GDM1 (cell line): ENCODE data around the gene RFNG.

Source experiments
- DNase-seq: peaks from one replicate; lab custom pipeline; 2025; lab: John Stamatoyannopoulos, UW

The RFNG gene

GRCh38 chr17:82058230-82058854 is 6.7 kb upstream of the RFNG start:
- DNase-seq = no peak

GRCh38 chr17:82056729-82057621 is 5.4 kb upstream of the RFNG start:
- DNase-seq = no peak

GRCh38 chr17:82055965-82056728 is 4.5 kb upstream of the RFNG start:
- DNase-seq = no peak

GRCh38 chr17:82055023-82055964 is 3.7 kb upstream of the RFNG start:
- DNase-seq = no peak

- no peak for DNase-seq
Measured at GRCh38 chr17:82054351-82055022, 2.9 kb upstream of the RFNG start.

- DNase-seq = no peak
Measured at GRCh38 chr17:82053556-82054263, 2.1 kb upstream of the RFNG start.

- DNase-seq = no peak
Measured at GRCh38 chr17:82053130-82053529, 1.5 kb upstream of the RFNG start.

- no peak for DNase-seq
Measured at GRCh38 chr17:82052638-82053059, 1.0 kb upstream of the RFNG start.

GRCh38 chr17:82050761-82051641 is 610 bp downstream of the RFNG start:
- DNase-seq = no peak

- no peak for DNase-seq
Measured at GRCh38 chr17:82050152-82050760, 1.4 kb downstream of the RFNG start.

GRCh38 chr17:82049521-82049971 is 2.1 kb downstream of the RFNG start:
- no peak for DNase-seq

GRCh38 chr17:82049106-82049505 is 2.5 kb downstream of the RFNG start:
- DNase-seq = no peak

- no peak for DNase-seq
Measured at GRCh38 chr17:82048571-82048971, 3.0 kb downstream of the RFNG start.

- DNase-seq = no peak
Measured at GRCh38 chr17:82047914-82048570, 3.6 kb downstream of the RFNG start.

GRCh38 chr17:82047379-82047778 is 4.2 kb downstream of the RFNG start:
- no peak for DNase-seq

- no peak for DNase-seq
Measured at GRCh38 chr17:82046903-82047302, 4.7 kb downstream of the RFNG start.

- DNase-seq = no peak
Measured at GRCh38 chr17:82045936-82046484, 5.6 kb downstream of the RFNG start.

GRCh38 chr17:82043507-82043906 is 8.1 kb downstream of the RFNG start:
- no peak for DNase-seq
